Nephron (organoid): ENCODE data around the gene FGD2.

Source experiments
- H3K27ac Mint-ChIP-seq, 3 experiments: 2 replicates each; pipeline ENCODE4 v1.8.0; 2020; ENCODE audit warnings: mixed read lengths in 3 of 3, mild to moderate bottlenecking in 2 of 3, moderate library complexity in 1 of 3
- H3K27me3 Mint-ChIP-seq: 2 replicates; pipeline ENCODE4 v1.8.0; 2021; ENCODE audit warnings: low read depth, mild to moderate bottlenecking, moderate library complexity, mixed read lengths
- H3K36me3 Mint-ChIP-seq: 2 replicates; pipeline ENCODE4 v1.8.0; 2020; ENCODE audit warnings: low read depth, mixed read lengths
- H3K4me1 Mint-ChIP-seq: 2 replicates; pipeline ENCODE4 v1.8.0; 2020; ENCODE audit warnings: mixed read lengths
- H3K4me3 Mint-ChIP-seq, 3 experiments: 2 replicates each; pipeline ENCODE4 v1.8.0; 2020; ENCODE audit warnings: mild to moderate bottlenecking in 3 of 3, mixed read lengths in 3 of 3, moderate library complexity in 2 of 3
- H3K9me3 Mint-ChIP-seq: 2 replicates; pipeline ENCODE4 v1.8.0; 2020; ENCODE audit warnings: mixed read lengths
- CTCF ChIP-seq, 3 experiments: fragments of 200-600 bp; sonication (generic); IDR thresholded peaks; one replicate each; pipeline ENCODE4 v1.5.0; 2021; ENCODE audit warnings: antibody characterized with exemption in 3 of 3; ENCODE audit not compliant: unreplicated experiment in 3 of 3

Gene FGD2

GRCh38 chr6:37021356-37022129 is 16.1 kb downstream of the FGD2 start:
- Mint-ChIP-seq H3K4me1 (peaks cover 19% of the 10 kb centered on the region), H3K9me3 (no peaks in the 10 kb centered on the region), H3K36me3 (no peaks in the 10 kb centered on the region), H3K27me3 (peaks cover 9% of the 10 kb centered on the region), H3K27ac (peak overlapping the region in 2 of 3 experiments; percentile 19 to 20), H3K4me3 (no peak overlapping the region)
- peak; percentile 42 to 46 (median 46) for TF ChIP-seq CTCF (IDR thresholded peaks at IDR 0.05; ENCODE audit: unreplicated experiment in 3 of 3)

DNA sequence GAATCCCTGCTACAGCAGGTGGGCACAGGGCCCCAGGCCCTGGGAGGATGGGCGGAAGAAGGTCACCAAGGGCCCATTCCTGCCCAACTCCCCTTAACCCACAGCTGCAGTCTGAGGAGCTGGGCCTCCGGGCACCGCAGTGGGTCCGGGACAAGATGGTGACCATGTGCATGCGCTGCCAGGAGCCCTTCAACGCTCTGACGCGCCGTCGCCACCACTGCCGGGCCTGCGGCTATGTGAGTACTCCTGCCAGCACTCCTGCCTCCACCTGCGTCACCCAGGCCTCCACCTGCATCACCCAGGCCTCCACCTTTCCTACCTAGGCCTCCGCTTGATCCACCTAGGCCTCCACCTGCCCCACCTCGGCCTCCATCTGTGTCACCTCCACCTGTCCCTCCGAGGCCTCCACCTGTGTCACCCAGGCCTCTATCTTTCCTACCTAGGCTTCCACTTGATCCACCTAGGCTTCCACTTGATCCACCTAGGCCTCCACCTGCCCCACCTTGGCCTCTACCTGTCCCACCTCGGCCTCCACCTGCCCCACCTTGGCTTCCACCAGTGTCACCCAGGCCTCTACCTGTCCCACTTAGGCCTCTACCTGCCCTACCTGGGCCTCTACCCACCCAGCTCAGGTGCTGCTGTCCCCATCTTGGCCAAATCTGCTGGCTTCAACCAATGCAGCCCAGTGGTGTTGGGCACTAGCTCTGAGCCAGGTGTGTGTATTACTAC is 16.8 kb downstream of the FGD2 start:
- H3K4me3 Mint-ChIP-seq: no peak overlapping the region
- peaks cover 9% of the 10 kb centered on the region for H3K27me3 Mint-ChIP-seq
- H3K4me1 Mint-ChIP-seq: peaks cover 19% of the 10 kb centered on the region
- TF ChIP-seq CTCF (IDR thresholded peaks at IDR 0.05; ENCODE audit: unreplicated experiment in 3 of 3): no peak
- H3K9me3 Mint-ChIP-seq: no peaks in the 10 kb centered on the region
- no peaks in the 10 kb centered on the region for H3K36me3 Mint-ChIP-seq
- H3K27ac Mint-ChIP-seq: peak overlapping the region in 1 of 3 experiments; percentile 19

GRCh38 chr6:37024656-37025337 is 19.3 kb downstream of the FGD2 start:
- H3K36me3 Mint-ChIP-seq: no peaks in the 10 kb centered on the region
- H3K4me1 Mint-ChIP-seq: peaks cover 5% of the 10 kb centered on the region
- TF ChIP-seq CTCF (IDR thresholded peaks at IDR 0.05; ENCODE audit: unreplicated experiment in 3 of 3): no peak
- H3K4me3 Mint-ChIP-seq: no peak overlapping the region
- peak overlapping the region in 1 of 3 experiments; percentile 15 for H3K27ac Mint-ChIP-seq
- peaks cover 2% of the 10 kb centered on the region for H3K9me3 Mint-ChIP-seq
- H3K27me3 Mint-ChIP-seq: peaks cover 9% of the 10 kb centered on the region

- Mint-ChIP-seq H3K4me3 (no peak overlapping the region), H3K27me3 (peaks cover 9% of the 10 kb centered on the region), H3K27ac (no peak overlapping the region), H3K9me3 (peaks cover 7% of the 10 kb centered on the region), H3K4me1 (peaks cover under 1% of the 10 kb centered on the region), H3K36me3 (no peaks in the 10 kb centered on the region)
- no peak for TF ChIP-seq CTCF (IDR thresholded peaks at IDR 0.05; ENCODE audit: unreplicated experiment in 3 of 3)
Observed at GRCh38 chr6:37025621-37026466, 20.4 kb downstream of the FGD2 start.

- no peak overlapping the region for H3K4me3 Mint-ChIP-seq
- no peak overlapping the region for H3K27ac Mint-ChIP-seq
- H3K36me3 Mint-ChIP-seq: no peaks in the 10 kb centered on the region
- peaks cover 5% of the 10 kb centered on the region for H3K27me3 Mint-ChIP-seq
- no peak for TF ChIP-seq CTCF (IDR thresholded peaks at IDR 0.05; ENCODE audit: unreplicated experiment in 3 of 3)
- peaks cover 7% of the 10 kb centered on the region for H3K9me3 Mint-ChIP-seq
- no peaks in the 10 kb centered on the region for H3K4me1 Mint-ChIP-seq
Observed at GRCh38 chr6:37027036-37027720, 21.7 kb downstream of the FGD2 start.
